LNCAP (cell line): ENCODE data around the gene BNIP3.

Experiments
- CTCF ChIP-seq: fragments of 450-650 bp; IDR thresholded peaks from 2 replicates; pipeline ENCODE4 v1.5.1; 2017; ENCODE audit warnings: mild to moderate bottlenecking

Gene BNIP3

GRCh38 chr10:132021046-132021445, 39.3 kb upstream of the BNIP3 start:
- no peak for TF ChIP-seq CTCF

GRCh38 chr10:132020456-132020855, 38.7 kb upstream of the BNIP3 start:
- no peak for TF ChIP-seq CTCF

GRCh38 chr10:132019366-132019765, 37.6 kb upstream of the BNIP3 start:
- no peak for TF ChIP-seq CTCF

- no peak for TF ChIP-seq CTCF
Observed at GRCh38 chr10:132018446-132018845, 36.7 kb upstream of the BNIP3 start.

GRCh38 chr10:132016514-132016913, 34.8 kb upstream of the BNIP3 start:
- TF ChIP-seq CTCF = no peak

- no peak for TF ChIP-seq CTCF
Observed at GRCh38 chr10:132011445-132011844, 29.7 kb upstream of the BNIP3 start.

- TF ChIP-seq CTCF = no peak
Observed at GRCh38 chr10:132011024-132011423, 29.3 kb upstream of the BNIP3 start.

GRCh38 chr10:132010483-132010882, 28.8 kb upstream of the BNIP3 start:
- no peak for TF ChIP-seq CTCF
